MV-4-11 (cell line): Measurements from ENCODE around the gene FMNL1.

ENCODE experiments used
- DNase-seq: peaks from one replicate; lab custom pipeline; 2025; lab: John Stamatoyannopoulos, UW

The FMNL1 gene

GRCh38 chr17:45222289-45222995 lies 757 bp downstream of the FMNL1 start:
- DNase-seq = no peak

- no peak for DNase-seq
Measured at GRCh38 chr17:45222996-45223538, 1.4 kb downstream of the FMNL1 start.

- no peak for DNase-seq
Measured at GRCh38 chr17:45223539-45224528, 2.1 kb downstream of the FMNL1 start.

- no peak for DNase-seq
Measured at GRCh38 chr17:45224671-45225050, 3.0 kb downstream of the FMNL1 start.

- DNase-seq = no peak
Measured at GRCh38 chr17:45225051-45225700, 3.5 kb downstream of the FMNL1 start.

GRCh38 chr17:45225964-45226530 lies 4.4 kb downstream of the FMNL1 start:
- peak; percentile 97 for DNase-seq

- no peak for DNase-seq
Measured at GRCh38 chr17:45226576-45226975, 4.9 kb downstream of the FMNL1 start.

GRCh38 chr17:45227101-45227925 lies 5.6 kb downstream of the FMNL1 start:
- peak; percentile 61 for DNase-seq

GRCh38 chr17:45227926-45228762 lies 6.5 kb downstream of the FMNL1 start:
- no peak for DNase-seq

- peak; percentile 96 for DNase-seq
Measured at GRCh38 chr17:45228763-45229539, 7.3 kb downstream of the FMNL1 start.

- no peak for DNase-seq
Measured at GRCh38 chr17:45229681-45230409, 8.2 kb downstream of the FMNL1 start.

- DNase-seq = no peak
Measured at GRCh38 chr17:45230410-45230786, 8.7 kb downstream of the FMNL1 start.

- no peak for DNase-seq
Measured at GRCh38 chr17:45230787-45231480, 9.2 kb downstream of the FMNL1 start.

- no peak for DNase-seq
Measured at GRCh38 chr17:45231481-45232116, 9.9 kb downstream of the FMNL1 start.

- no peak for DNase-seq
Measured at GRCh38 chr17:45232514-45233422, 11.1 kb downstream of the FMNL1 start.

- no peak for DNase-seq
Measured at GRCh38 chr17:45233423-45233924, 11.8 kb downstream of the FMNL1 start.
